Breast epithelium (tissue), 4 donors: Measurements from ENCODE around the gene RTN4RL1. TPM values are rescaled to one million over a fixed set of nuclear protein-coding genes. Genes with fewer than 3 reads are reported as not detected.

Source experiments
- DNase-seq, 2 donors: peaks; one replicate each; pipeline ENCODE4 v3.0.0-alpha.2; 2019; ENCODE audit warnings: low spot score in 2 of 2
- H3K27ac ChIP-seq, 2 donors: fragments of 200-600 bp; sonication (generic) in 1 of 2; one replicate each; pipeline ENCODE4 v1.5.1; 2016 to 2019; ENCODE audit warnings: mild to moderate bottlenecking in 1 of 2
- H3K27me3 ChIP-seq, 2 donors: fragments of 200-600 bp; sonication (generic) in 1 of 2; one replicate each; pipeline versions ENCODE4 v1.5.1 to v1.6.0; 2017 to 2019; ENCODE audit warnings: control low read depth in 1 of 2, mild to moderate bottlenecking in 1 of 2
- H3K36me3 ChIP-seq: fragments of 200-600 bp; one replicate; pipeline ENCODE4 v1.5.1; 2019
- H3K4me1 ChIP-seq, 2 donors: fragments of 200-600 bp; sonication (generic); one replicate each; pipeline ENCODE4 v1.5.1; 2016 to 2019; ENCODE audit warnings: control low read depth in 1 of 2
- H3K4me3 ChIP-seq, 3 donors: fragments of 200-600 bp; sonication (generic); 1 replicate in 2 of 3; 2 replicates in 1 of 3; pipeline ENCODE4 v1.5.1; 2016 to 2019; ENCODE audit warnings: mild to moderate bottlenecking in 3 of 3, moderate library complexity in 2 of 3
- H3K9me3 ChIP-seq, 2 donors: fragments of 200-600 bp; sonication (generic) in 1 of 2; one replicate each; pipeline ENCODE4 v1.5.1; 2016 to 2019; ENCODE audit warnings: control low read depth in 1 of 2
- POLR2A ChIP-seq: fragments of 450-650 bp; IDR thresholded peaks from one replicate; pipeline ENCODE4 v1.6.1; 2016; ENCODE audit warnings: antibody characterized with exemption, mild to moderate bottlenecking, moderate library complexity
- POLR2AphosphoS5 ChIP-seq, 3 donors: sonication (generic); formaldehyde crosslinking; IDR thresholded peaks; one replicate each; pipeline ENCODE4 v1.6.1; 2017; ENCODE audit warnings: antibody characterized with exemption in 3 of 3
- intact Hi-C: fragments of 100-400 bp; cut with DNase I; formaldehyde crosslinking; loops from one replicate; pipeline ENCODE4 v1.15.1; 2023; ENCODE audit warnings: low total_unique reads
- total RNA-seq, 3 donors: library from RNA; depleted of rRNA; stranded (reverse); fragments of >200 nt; gene quantifications; one replicate each; pipeline ENCODE4 v1.1.0, GENCODE V29; 2016
- TF ChIP-seq, protein P1 (sequence below), 3 donors: fragments of 450-650 bp; IDR thresholded peaks; one replicate each; pipeline ENCODE4 v1.5.1; 2016 to 2017; ENCODE audit warnings: antibody characterized with exemption in 3 of 3, mild to moderate bottlenecking in 3 of 3, moderate library complexity in 3 of 3

RTN4RL1 gene
- total RNA-seq, 3 donors from 2014 or later, result 3.8 to 19.6 (median 14.1) TPM

DNA sequence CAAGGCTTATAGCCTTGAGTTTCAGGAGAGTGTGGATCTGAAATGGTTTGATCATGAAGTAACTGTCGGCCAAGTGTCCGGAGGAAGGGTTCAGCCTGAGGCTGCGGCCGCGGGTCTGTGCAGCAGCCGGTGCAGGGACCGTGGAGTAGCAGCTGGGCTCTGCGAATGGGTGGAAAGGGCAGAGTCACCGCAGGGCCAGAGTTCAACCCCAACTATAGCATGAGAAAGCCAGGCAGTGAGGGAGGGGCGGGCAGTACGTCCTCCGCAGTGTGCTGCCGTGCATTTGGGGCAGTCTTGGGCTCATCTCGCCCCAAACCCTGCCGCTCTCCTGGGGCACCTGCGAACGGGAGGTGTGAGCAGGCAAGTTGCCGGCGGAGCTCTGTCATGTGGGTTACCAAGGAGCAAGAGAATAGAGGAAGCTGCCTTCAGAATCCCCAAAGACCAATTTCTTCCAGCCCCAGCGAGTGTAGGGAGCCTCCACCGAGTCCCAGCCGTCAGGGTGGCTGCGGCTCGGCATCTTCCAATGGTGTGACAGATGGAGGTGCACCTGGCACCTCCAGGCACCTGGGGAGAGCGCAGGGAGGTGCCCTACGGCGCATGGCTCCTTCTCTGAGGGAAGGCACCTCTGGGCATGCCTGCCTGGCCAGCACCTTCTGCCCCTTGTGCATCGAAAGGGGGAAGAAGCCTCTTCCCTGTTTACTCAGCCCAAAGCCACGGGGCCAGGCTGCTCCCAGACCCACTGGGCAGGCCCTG is 108.0 kb downstream of the RTN4RL1 start:
- TF ChIP-seq POLR2A, result no peak
- TF ChIP-seq POLR2AphosphoS5 (IDR thresholded peaks at IDR 0.05), result no peak
- TF ChIP-seq, protein P1, sequence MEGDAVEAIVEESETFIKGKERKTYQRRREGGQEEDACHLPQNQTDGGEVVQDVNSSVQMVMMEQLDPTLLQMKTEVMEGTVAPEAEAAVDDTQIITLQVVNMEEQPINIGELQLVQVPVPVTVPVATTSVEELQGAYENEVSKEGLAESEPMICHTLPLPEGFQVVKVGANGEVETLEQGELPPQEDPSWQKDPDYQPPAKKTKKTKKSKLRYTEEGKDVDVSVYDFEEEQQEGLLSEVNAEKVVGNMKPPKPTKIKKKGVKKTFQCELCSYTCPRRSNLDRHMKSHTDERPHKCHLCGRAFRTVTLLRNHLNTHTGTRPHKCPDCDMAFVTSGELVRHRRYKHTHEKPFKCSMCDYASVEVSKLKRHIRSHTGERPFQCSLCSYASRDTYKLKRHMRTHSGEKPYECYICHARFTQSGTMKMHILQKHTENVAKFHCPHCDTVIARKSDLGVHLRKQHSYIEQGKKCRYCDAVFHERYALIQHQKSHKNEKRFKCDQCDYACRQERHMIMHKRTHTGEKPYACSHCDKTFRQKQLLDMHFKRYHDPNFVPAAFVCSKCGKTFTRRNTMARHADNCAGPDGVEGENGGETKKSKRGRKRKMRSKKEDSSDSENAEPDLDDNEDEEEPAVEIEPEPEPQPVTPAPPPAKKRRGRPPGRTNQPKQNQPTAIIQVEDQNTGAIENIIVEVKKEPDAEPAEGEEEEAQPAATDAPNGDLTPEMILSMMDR (IDR thresholded peaks at IDR 0.05), result no peak
- Histone ChIP-seq H3K9me3 (no peaks in the 10 kb centered on the region), H3K4me1 (no peaks in the 10 kb centered on the region), H3K36me3 (no peaks in the 10 kb centered on the region), H3K27me3 (peaks cover 0 to 10% of the 10 kb centered on the region in 2 donors), H3K27ac (no peak overlapping the region), H3K4me3 (no peak overlapping the region)
- intact Hi-C loops, result loop anchor here (10.0 kb wide), 1 partner anchor 108 kb away; the partner anchor contains the start of gene RTN4RL1
- no peak for DNase-seq

DNA sequence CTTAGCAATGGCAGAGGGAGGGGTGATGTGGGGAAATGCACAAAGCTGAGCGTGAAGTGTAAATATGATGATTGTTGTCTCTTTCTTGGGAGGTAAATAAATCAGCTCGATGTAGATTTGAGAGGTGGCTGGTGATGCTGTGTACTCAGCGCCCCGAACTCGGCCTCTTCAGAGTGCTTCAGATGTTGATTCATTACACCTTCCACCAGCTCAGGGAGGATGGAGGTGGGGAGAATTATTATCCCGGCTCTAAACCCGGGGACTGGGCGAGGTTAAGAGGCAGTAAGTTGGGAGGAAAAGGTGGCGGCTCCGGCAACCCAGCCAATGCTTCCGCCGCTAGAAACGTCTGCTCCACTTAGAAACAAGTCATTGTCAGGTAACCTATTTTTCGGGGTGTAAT is 108.8 kb downstream of the RTN4RL1 start:
- H3K36me3 ChIP-seq, result no peaks in the 10 kb centered on the region
- TF ChIP-seq POLR2A, result no peak
- intact Hi-C loops, result loop anchor here (10.0 kb wide), 1 partner anchor 108 kb away; the partner anchor contains the start of gene RTN4RL1
- H3K4me1 ChIP-seq, result no peaks in the 10 kb centered on the region
- H3K4me3 ChIP-seq, result no peak overlapping the region
- no peak overlapping the region for H3K27ac ChIP-seq
- peaks cover 0 to 10% of the 10 kb centered on the region in 2 donors for H3K27me3 ChIP-seq
- no peak for DNase-seq
- no peaks in the 10 kb centered on the region for H3K9me3 ChIP-seq

DNA sequence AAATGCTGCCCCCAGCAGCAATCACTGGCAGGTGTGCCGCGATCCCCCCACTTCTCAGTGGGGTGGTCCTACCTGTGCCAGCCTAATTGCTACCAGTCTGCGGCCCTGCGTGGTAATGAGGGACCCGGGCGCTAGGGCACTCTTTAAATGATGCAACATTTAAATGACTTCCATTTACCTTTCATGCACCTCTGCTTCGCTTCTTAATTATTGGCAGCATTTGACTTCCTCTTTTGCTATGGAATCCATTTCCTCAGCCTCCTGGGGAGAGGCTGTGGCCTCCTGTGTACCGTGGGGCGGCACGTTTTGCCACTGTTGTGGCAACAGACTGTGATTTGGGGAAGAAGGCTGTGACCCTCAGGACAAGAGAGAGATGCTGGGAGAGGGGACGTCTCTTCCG is 109.2 kb downstream of the RTN4RL1 start:
- no peak overlapping the region for H3K4me3 ChIP-seq
- no peak overlapping the region for H3K27ac ChIP-seq
- TF ChIP-seq, protein P1 (IDR thresholded peaks at IDR 0.05), result no peak
- TF ChIP-seq POLR2AphosphoS5 (IDR thresholded peaks at IDR 0.05) (no peak), POLR2A (no peak)
- H3K27me3 ChIP-seq, result peaks cover 0 to 10% of the 10 kb centered on the region in 2 donors
- H3K9me3 ChIP-seq, result no peaks in the 10 kb centered on the region
- intact Hi-C loops, result loop anchor here (10.0 kb wide), 1 partner anchor 109 kb away; the partner anchor contains the start of gene RTN4RL1
- H3K36me3 ChIP-seq, result no peaks in the 10 kb centered on the region
- H3K4me1 ChIP-seq, result no peaks in the 10 kb centered on the region
- no peak for DNase-seq

DNA sequence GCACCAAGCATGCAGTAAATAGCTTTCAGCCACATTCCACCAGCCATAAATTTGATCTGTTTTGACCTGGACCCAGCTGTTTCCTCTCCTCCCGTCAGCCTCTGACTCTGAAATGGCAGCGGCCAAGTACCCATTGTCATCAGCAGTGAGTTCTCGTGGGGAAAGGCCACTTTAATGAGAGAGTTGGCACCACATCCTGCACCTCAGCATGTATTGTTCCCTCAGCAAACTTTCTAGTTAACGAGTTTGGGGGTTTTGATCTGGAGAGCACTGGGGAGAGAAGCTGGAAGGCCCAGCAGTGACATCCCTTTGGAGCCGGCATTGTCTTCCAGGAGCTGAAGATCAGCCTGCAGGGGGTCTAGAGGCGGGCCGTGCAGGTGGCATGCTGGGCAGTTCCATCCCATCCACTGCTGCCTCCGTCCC is 110.5 kb downstream of the RTN4RL1 start:
- DNase-seq, result no peak
- Histone ChIP-seq H3K4me1 (no peaks in the 10 kb centered on the region), H3K27me3 (peaks cover 0 to 10% of the 10 kb centered on the region in 2 donors), H3K9me3 (no peaks in the 10 kb centered on the region), H3K27ac (no peak overlapping the region), H3K36me3 (no peaks in the 10 kb centered on the region), H3K4me3 (no peak overlapping the region)
- intact Hi-C loops, result loop anchor here (10.0 kb wide), 1 partner anchor 110 kb away; the partner anchor contains the start of gene RTN4RL1
- TF ChIP-seq POLR2A (no peak), POLR2AphosphoS5 (IDR thresholded peaks at IDR 0.05) (no peak)
- TF ChIP-seq, protein P1 (IDR thresholded peaks at IDR 0.05), result no peak

DNA sequence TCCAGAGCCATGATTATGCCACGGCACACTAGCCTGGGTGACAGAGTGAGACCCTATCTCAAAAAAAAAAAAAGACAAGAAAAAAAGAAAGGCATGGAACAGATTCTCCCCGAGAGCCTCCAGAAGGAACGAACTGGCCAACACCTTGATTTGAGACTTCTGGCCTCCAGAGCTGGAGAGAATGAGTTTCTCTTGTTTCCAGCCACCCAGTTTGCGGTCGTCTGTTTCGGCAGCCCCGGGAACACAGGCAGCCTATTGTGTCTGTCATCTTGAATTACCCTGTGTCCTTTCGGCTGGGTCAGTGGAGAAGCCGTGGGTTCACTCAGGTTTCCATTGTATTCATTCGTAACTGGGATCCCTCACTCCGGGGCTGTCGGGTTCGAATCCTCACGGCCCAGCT is 111.4 kb downstream of the RTN4RL1 start:
- TF ChIP-seq, protein P1 (IDR thresholded peaks at IDR 0.05), result no peak
- TF ChIP-seq POLR2AphosphoS5 (IDR thresholded peaks at IDR 0.05), result no peak
- TF ChIP-seq POLR2A, result no peak
- Histone ChIP-seq H3K36me3 (no peaks in the 10 kb centered on the region), H3K9me3 (no peaks in the 10 kb centered on the region), H3K4me1 (no peaks in the 10 kb centered on the region), H3K4me3 (no peak overlapping the region), H3K27ac (no peak overlapping the region), H3K27me3 (peaks cover 0 to 10% of the 10 kb centered on the region in 2 donors)
- intact Hi-C loops, result loop anchor here (10.0 kb wide), 1 partner anchor 111 kb away; the partner anchor contains the start of gene RTN4RL1
- DNase-seq, result no peak
